Stomach (tissue), 9 donors: ENCODE measurements around the gene VKORC1. TPM values are rescaled to one million over a fixed set of nuclear protein-coding genes. Genes with fewer than 3 reads are reported as not detected.
A peak's percentile ranks its signal among the peaks of the same experiment; 100 is the strongest.

Experiments
- DNase-seq, 2 donors: peaks; one replicate each; pipeline versions ENCODE4 v3.0.0 to v3.0.0-alpha.2; 2013 to 2019
- H3K27ac ChIP-seq, 5 donors: fragments of 200-600 bp in 4 of 5; sonication (generic) in 4 of 5; one replicate each; pipeline ENCODE4 v1.5.1; 2013 to 2019; ENCODE audit warnings: mild to moderate bottlenecking in 1 of 5, moderate library complexity in 1 of 5
- H3K27me3 ChIP-seq, 3 donors: fragments of 200-600 bp; sonication (generic); one replicate each; pipeline ENCODE4 v1.5.1; 2017 to 2019; ENCODE audit warnings: mixed run types in 1 of 3
- H3K36me3 ChIP-seq, 4 donors: fragments of 200-600 bp; sonication (generic); 1 replicate in 3 of 4; 2 replicates in 1 of 4; pipeline ENCODE4 v1.5.1; 2016 to 2019
- H3K4me1 ChIP-seq, 4 donors: fragments of 200-600 bp; sonication (generic); one replicate each; pipeline ENCODE4 v1.5.1; 2016 to 2019
- H3K4me3 ChIP-seq, 4 donors: fragments of 200-600 bp; sonication (generic) in 3 of 4; one replicate each; pipeline ENCODE4 v1.5.1; 2016 to 2019; ENCODE audit warnings: mild to moderate bottlenecking in 1 of 4
- H3K9me3 ChIP-seq, 4 donors: fragments of 200-600 bp; sonication (generic); one replicate each; pipeline ENCODE4 v1.5.1; 2016 to 2019
- CTCF ChIP-seq, 7 experiments: fragments of 450-650 bp in 4 of 7; fragments of 200-600 bp in 3 of 7; sonication (generic) in 3 of 7; IDR thresholded peaks; one replicate each; pipeline ENCODE4 v1.5.1; 2016 to 2019; ENCODE audit warnings: antibody characterized with exemption in 7 of 7, control low read depth in 2 of 7, mild to moderate bottlenecking in 1 of 7
- EP300 ChIP-seq: sonication (generic); formaldehyde crosslinking; IDR thresholded peaks from one replicate; pipeline ENCODE4 v1.6.1; 2017; ENCODE audit warnings: antibody characterized with exemption
- POLR2A ChIP-seq, 4 donors: fragments of 450-650 bp; IDR thresholded peaks; one replicate each; pipeline ENCODE4 v1.6.1; 2016; ENCODE audit warnings: antibody characterized with exemption in 4 of 4, control low read depth in 2 of 4, mild to moderate bottlenecking in 1 of 4, moderate library complexity in 1 of 4
- POLR2AphosphoS5 ChIP-seq, 3 donors: sonication (generic); formaldehyde crosslinking; IDR thresholded peaks; one replicate each; pipeline ENCODE4 v1.6.1; 2016; ENCODE audit warnings: antibody characterized with exemption in 3 of 3
- WGBS, 5 donors: extraction: QIAGEN DNeasy Blood & Tissue Kit in 3 of 5; methylation state at CpG; one replicate each; pipeline versions ENCODE4 v1.1.5 to v1.1.7; 2013 to 2018; 5-methylcytosine and 5-hydroxymethylcytosine counted together
- intact Hi-C: fragments of 100-400 bp; cut with DNase I; formaldehyde crosslinking; loops from one replicate; pipeline ENCODE4 v1.15.1; 2023; ENCODE audit warnings: low total_unique reads
- polyA plus RNA-seq, 3 donors: library from polyadenylated mRNA; stranded (reverse); fragments of 200-250 nt; gene quantifications; one replicate each; pipeline ENCODE4 v1.2.3, GENCODE V29; 2013
- total RNA-seq, 5 donors: library from RNA; depleted of rRNA; stranded (reverse); fragments of >200 nt; gene quantifications; one replicate each; pipeline versions ENCODE4 v1.1.0 to v1.2.3, GENCODE V29; 2014 to 2016
- donor health status: healthy with polysubstance abuse.
- donor health status: Bipolar disorder and iron deficiency.
- donor health status: healthy.

Gene VKORC1
- total and polyA plus RNA-seq, 8 donors, result 20.1 to 191 (median 58.0) TPM

- Histone ChIP-seq H3K9me3 (no peaks in the 10 kb centered on the region), H3K27ac (peak overlapping the region in 3 of 5 donors; percentile 98 to 99 (median 98)), H3K27me3 (no peaks in the 10 kb centered on the region), H3K4me3 (no peak overlapping the region), H3K36me3 (peaks cover 36 to 63% (median 56%) of the 10 kb centered on the region in 4 donors), H3K4me1 (peaks cover 22 to 34% (median 27%) of the 10 kb centered on the region in 4 donors)
- no peak for TF ChIP-seq CTCF (IDR thresholded peaks at IDR 0.05)
- no peak for TF ChIP-seq POLR2A (IDR thresholded peaks at IDR 0.05)
- no peak for TF ChIP-seq EP300
- TF ChIP-seq POLR2AphosphoS5 (IDR thresholded peaks at IDR 0.05), result no peak
- intact Hi-C loops, result no loop called here
- DNase-seq, result no peak
- 88 to 92% (median 90%) methylated on average over 12 to 16 of the region's 16 CpGs for WGBS, 5 donors
Measured at GRCh38 chr16:31120129-31120528, 25.5 kb upstream of the VKORC1 start.

GRCh38 chr16:31118223-31119155 lies 23.9 kb upstream of the VKORC1 start:
- no peak for DNase-seq
- H3K27me3 ChIP-seq, result no peaks in the 10 kb centered on the region
- WGBS, 5 donors, result 43 to 54% (median 53%) methylated on average over 9 of the region's 9 CpGs
- TF ChIP-seq CTCF (IDR thresholded peaks at IDR 0.05), result no peak
- no peak for TF ChIP-seq POLR2A (IDR thresholded peaks at IDR 0.05)
- TF ChIP-seq POLR2AphosphoS5 (IDR thresholded peaks at IDR 0.05), result peak in 1 of 3 donors; percentile 28
- no peak for TF ChIP-seq EP300
- peaks cover 36 to 48% (median 43%) of the 10 kb centered on the region in 4 donors for H3K36me3 ChIP-seq
- peak overlapping the region; percentile 98 to 99 (median 98) for H3K27ac ChIP-seq
- H3K9me3 ChIP-seq, result no peaks in the 10 kb centered on the region
- intact Hi-C loops, result no loop called here
- H3K4me3 ChIP-seq, result peak overlapping the region; percentile 50 to 78 (median 64)
- H3K4me1 ChIP-seq, result peaks cover 34 to 47% (median 40%) of the 10 kb centered on the region in 4 donors

- H3K4me1 ChIP-seq, result peaks cover 41 to 56% (median 46%) of the 10 kb centered on the region in 4 donors
- WGBS, 5 donors, result 0 to 2% (median 1%) methylated on average over 61 to 68 of the region's 68 CpGs
- H3K4me3 ChIP-seq, result peak within 1 kb of the TSS; percentile 50 to 78 (median 64)
- H3K27me3 ChIP-seq, result no peaks in the 10 kb centered on the region
- TF ChIP-seq CTCF (IDR thresholded peaks at IDR 0.05) (no peak), EP300 (peak; percentile 65), POLR2A (IDR thresholded peaks at IDR 0.05) (peak in 2 of 4 donors; percentile 45 to 84), POLR2AphosphoS5 (IDR thresholded peaks at IDR 0.05) (peak; percentile 96 to 98 (median 97))
- peaks cover 32 to 45% (median 39%) of the 10 kb centered on the region in 4 donors for H3K36me3 ChIP-seq
- intact Hi-C loops, result no loop called here
- H3K27ac ChIP-seq, result peak within 1 kb of the TSS; percentile 98 to 99 (median 98)
- peak; percentile 99 for DNase-seq
- no peaks in the 10 kb centered on the region for H3K9me3 ChIP-seq
Measured at GRCh38 chr16:31117384-31118222, 23.0 kb upstream of the VKORC1 start, which contains the start of gene KAT8. KAT8 (plus strand) TSS chr16:31117664; CDS start chr16:31117682, 18 bp downstream.

- intact Hi-C loops, result no loop called here
- WGBS, 5 donors, result 56 to 70% (median 62%) methylated on average over 8 of the region's 8 CpGs
- peaks cover 46 to 69% (median 56%) of the 10 kb centered on the region in 4 donors for H3K4me1 ChIP-seq
- H3K9me3 ChIP-seq, result no peaks in the 10 kb centered on the region
- no peaks in the 10 kb centered on the region for H3K27me3 ChIP-seq
- H3K36me3 ChIP-seq, result peaks cover 33 to 45% (median 40%) of the 10 kb centered on the region in 4 donors
- peak overlapping the region in 4 of 5 donors; percentile 58 to 83 (median 74) for H3K27ac ChIP-seq
- H3K4me3 ChIP-seq, result no peak overlapping the region
- TF ChIP-seq CTCF (IDR thresholded peaks at IDR 0.05), result no peak
- TF ChIP-seq EP300, result no peak
- no peak for TF ChIP-seq POLR2A (IDR thresholded peaks at IDR 0.05)
- TF ChIP-seq POLR2AphosphoS5 (IDR thresholded peaks at IDR 0.05), result no peak
- no peak for DNase-seq
Measured at GRCh38 chr16:31114468-31114867, 19.9 kb upstream of the VKORC1 start.
